Loucy (cell line): Measurements from ENCODE around the gene CYP4Z1.
"Not testable (repeated sequence)": the region's sequence is repeated elsewhere in the genome, so short reads cannot be mapped to it uniquely, and the experiment has no call there.

Source experiments
- EZH2phosphoT487 ChIP-seq: fragments of 200-600 bp; IDR thresholded peaks from 2 replicates; pipeline ENCODE4 v1.6.1; 2018; ENCODE audit warnings: antibody characterized with exemption, mild to moderate bottlenecking, moderate library complexity, borderline replicate concordance
- TF ChIP-seq, protein P1 (sequence below): fragments of 200-600 bp; sonication (generic); conservative IDR thresholded peaks from 2 replicates; pipeline ENCODE4 v1.5.1; 2014; ENCODE audit warnings: mild to moderate bottlenecking, antibody characterized with exemption, low read length

DNA sequence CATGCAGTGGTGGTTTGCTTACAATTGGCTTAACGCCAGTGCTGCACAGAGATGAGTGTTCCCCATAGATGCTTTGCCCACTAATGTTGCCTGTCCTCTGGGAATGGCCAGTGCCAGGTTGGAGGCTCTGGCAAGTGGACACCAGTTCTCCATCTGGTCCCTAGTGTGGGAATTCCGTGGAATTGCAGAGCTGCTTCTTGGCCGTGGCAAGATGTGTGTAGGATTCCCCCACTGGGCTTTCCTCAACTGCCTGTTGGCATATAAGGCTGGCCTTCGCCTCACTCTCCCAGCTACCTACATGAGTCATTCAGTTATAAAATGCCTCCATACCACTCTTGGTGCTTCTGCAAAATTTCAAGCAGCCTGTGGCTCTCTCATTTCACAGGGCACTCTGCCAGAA, 2.0 kb downstream of the CYP4Z1 start:
- TF ChIP-seq, protein P1, sequence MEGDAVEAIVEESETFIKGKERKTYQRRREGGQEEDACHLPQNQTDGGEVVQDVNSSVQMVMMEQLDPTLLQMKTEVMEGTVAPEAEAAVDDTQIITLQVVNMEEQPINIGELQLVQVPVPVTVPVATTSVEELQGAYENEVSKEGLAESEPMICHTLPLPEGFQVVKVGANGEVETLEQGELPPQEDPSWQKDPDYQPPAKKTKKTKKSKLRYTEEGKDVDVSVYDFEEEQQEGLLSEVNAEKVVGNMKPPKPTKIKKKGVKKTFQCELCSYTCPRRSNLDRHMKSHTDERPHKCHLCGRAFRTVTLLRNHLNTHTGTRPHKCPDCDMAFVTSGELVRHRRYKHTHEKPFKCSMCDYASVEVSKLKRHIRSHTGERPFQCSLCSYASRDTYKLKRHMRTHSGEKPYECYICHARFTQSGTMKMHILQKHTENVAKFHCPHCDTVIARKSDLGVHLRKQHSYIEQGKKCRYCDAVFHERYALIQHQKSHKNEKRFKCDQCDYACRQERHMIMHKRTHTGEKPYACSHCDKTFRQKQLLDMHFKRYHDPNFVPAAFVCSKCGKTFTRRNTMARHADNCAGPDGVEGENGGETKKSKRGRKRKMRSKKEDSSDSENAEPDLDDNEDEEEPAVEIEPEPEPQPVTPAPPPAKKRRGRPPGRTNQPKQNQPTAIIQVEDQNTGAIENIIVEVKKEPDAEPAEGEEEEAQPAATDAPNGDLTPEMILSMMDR: not testable (repeated sequence)
- not testable (repeated sequence) for TF ChIP-seq EZH2phosphoT487
